Colonic mucosa (tissue), 4 donors: ENCODE measurements around the gene RER1. TPM values are rescaled to one million over a fixed set of nuclear protein-coding genes. Genes with fewer than 3 reads are reported as not detected.

Experiments
- DNase-seq: peaks from one replicate; pipeline ENCODE4 v3.0.0-alpha.2; 2020
- H3K27ac ChIP-seq: fragments of 200-600 bp; one replicate; pipeline ENCODE4 v1.8.0; 2021
- H3K27me3 ChIP-seq: fragments of 200-600 bp; one replicate; pipeline ENCODE4 v1.8.0; 2021
- H3K36me3 ChIP-seq: fragments of 200-600 bp; one replicate; pipeline ENCODE4 v1.8.0; 2021
- H3K4me1 ChIP-seq: fragments of 200-600 bp; one replicate; pipeline ENCODE4 v1.8.0; 2021; ENCODE audit warnings: mild to moderate bottlenecking
- H3K4me3 ChIP-seq: fragments of 200-600 bp; one replicate; pipeline ENCODE4 v1.8.0; 2021
- H3K9ac ChIP-seq, 2 donors: one replicate each; pipeline ENCODE4 v1.7.0; 2013; ENCODE audit warnings: control low read depth in 2 of 2, low read depth in 2 of 2, low read length in 2 of 2
- H3K9me3 ChIP-seq: fragments of 200-600 bp; one replicate; pipeline ENCODE4 v1.8.0; 2021
- CTCF ChIP-seq: fragments of 200-600 bp; IDR thresholded peaks from one replicate; pipeline ENCODE4 v1.8.0; 2022; ENCODE audit warnings: antibody characterized with exemption, mild to moderate bottlenecking
- intact Hi-C: fragments of 100-400 bp; cut with DNase I; formaldehyde crosslinking; loops from one replicate; pipeline ENCODE4 v1.14.1; 2022
- total RNA-seq, 2 donors: library from RNA; stranded (reverse); fragmentation: NEBNext Ultra II Directional in 1 of 2; extraction: Animal tissue kit (Norgen Biotek cat#: 25700) in 1 of 2; gene quantifications; one replicate each; pipeline ENCODE4 v1.2.1, GENCODE V29; 2021
- donor health status: healthy.
- donor health status: DM: no; HTN: no; CAD: no.
- donor health status: DM: no; HTN: no; CAD: no.

The RER1 gene
- 100 to 1,000 TPM; 190 to 216 TPM for total RNA-seq

- Histone ChIP-seq H3K27me3 (no peaks in the 10 kb centered on the region), H3K9me3 (no peaks in the 10 kb centered on the region), H3K4me3 (peak within 1 kb of the TSS; percentile 72), H3K36me3 (no peaks in the 10 kb centered on the region), H3K4me1 (peaks cover 23% of the 10 kb centered on the region), H3K9ac (peak within 1 kb of the TSS; percentile 88 to 94), H3K27ac (peak within 1 kb of the TSS; percentile 54)
- peak; percentile 99 for DNase-seq
- intact Hi-C loops, result no loop called here
- no peak for TF ChIP-seq CTCF
These were observed at the start of gene RER1, which contains the start of gene MORN1 for GRCh38 chr1:2391041-2391930. Gene RER1 (plus strand): TSS chr1:2391841. CDS start chr1:2395791, 3,950 bp downstream. Gene MORN1 (minus strand): TSS chr1:2391554. CDS start chr1:2391533, 21 bp downstream.

DNA sequence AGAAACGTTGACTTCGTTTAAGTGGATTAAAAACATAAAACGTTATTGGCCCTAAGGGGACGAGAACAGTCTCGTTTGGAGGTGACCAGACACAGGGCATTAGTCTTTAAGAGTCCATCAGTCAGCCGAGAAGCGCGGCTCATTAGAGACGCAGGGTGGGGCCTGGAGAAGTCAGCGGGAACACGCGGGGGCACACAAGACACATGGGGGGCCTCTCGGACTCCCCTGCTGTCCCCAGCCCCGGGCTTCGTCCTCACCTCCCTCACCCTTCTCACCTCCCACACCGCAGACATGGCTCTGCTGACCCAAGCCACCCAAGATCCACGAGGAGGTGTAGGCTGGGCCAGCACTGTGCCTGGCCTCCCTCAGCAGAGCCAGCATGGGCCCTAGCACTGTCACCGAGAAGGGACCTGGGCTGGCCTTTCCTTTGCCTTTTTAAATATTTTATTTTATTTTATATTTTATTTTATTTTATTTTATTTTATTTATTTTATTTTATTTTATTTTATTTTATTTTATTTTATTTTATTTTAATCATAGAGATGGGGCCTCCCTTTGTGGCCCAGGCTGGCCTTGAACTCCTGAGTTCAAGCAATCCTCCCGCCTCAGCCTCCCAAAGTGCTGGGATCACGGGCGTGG lies 49.1 kb upstream of the RER1 start:
- Histone ChIP-seq H3K4me1 (no peaks in the 10 kb centered on the region), H3K27me3 (no peaks in the 10 kb centered on the region), H3K27ac (no peak overlapping the region), H3K9me3 (no peaks in the 10 kb centered on the region), H3K4me3 (no peak overlapping the region), H3K9ac (no peak overlapping the region), H3K36me3 (no peaks in the 10 kb centered on the region)
- no peak for TF ChIP-seq CTCF
- intact Hi-C loops, result no loop called here
- DNase-seq, result no peak

DNA sequence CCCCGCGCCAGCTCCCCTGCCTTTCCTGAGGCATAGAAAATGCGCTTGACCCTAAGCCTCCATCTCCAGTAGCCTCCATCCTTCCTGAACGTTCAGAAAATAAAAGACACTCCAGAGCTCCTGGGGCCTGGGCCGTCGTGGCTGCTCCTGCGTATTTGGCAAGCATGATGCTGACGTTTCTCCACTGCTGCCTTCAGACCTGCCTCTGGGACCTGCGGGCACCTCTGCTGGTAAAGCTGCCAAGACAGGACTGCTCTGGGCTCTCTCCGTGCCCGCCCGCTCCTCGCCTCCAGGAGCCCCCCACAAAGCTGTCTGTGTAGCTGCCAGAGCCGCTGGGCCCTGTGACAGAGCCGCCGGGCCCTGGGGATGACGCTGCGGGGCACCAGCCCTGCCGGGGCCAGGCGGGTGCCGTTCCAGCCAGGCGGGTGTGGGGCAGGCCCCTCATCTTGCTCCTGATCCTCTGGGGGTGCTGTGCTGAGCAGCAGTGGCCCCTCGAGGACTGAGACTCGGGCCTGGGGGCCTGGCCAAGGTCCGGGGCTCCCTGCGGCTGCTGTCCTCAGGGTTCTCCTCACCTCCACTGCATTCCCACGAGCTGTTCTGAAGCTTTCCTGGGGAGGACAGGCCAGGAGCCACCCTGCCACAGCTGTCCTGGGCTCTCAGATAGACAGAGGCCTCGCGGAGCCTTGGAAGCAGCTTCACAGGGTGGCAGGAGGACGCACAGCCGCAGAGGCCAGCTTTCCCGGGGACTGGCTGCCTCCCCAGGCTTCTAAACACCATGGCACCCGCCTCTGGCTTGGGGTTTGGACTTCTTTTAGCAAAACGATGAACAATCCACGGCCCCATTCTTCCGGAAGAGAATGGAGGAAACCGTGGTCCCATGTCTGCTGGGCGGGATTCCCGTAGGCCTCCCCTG lies 48.4 kb upstream of the RER1 start:
- Histone ChIP-seq H3K4me3 (no peak overlapping the region), H3K27ac (no peak overlapping the region), H3K27me3 (no peaks in the 10 kb centered on the region), H3K4me1 (no peaks in the 10 kb centered on the region), H3K36me3 (no peaks in the 10 kb centered on the region), H3K9ac (no peak overlapping the region), H3K9me3 (no peaks in the 10 kb centered on the region)
- intact Hi-C loops, result no loop called here
- no peak for DNase-seq
- TF ChIP-seq CTCF, result no peak

DNA sequence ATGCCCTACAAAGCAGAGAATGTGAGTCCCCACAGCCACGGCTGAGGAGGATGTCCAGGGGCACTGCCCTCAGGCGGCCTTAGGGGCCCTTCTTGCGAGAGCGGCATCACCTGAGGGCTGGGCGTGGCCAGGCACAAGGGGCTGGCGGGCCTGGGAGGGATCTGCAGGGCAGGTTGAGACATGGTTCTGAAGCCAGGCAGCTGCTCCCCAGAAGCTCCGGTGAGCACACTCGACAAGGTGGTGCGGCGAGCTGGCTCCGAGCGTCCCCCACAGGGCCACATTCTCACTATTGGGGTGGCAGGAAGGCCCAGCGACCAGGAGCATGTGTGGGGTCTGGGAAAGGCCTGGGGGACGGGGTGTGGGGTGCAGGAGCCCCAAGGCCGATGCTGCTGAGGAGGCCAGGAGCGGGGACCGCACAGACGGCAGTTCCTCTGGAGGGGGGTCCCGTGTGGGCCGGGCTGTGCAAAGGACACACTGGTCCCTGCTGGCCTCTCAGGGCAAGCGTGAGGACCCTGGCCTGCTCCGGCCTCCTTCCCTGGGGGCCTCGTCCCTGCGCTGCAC lies 47.4 kb upstream of the RER1 start:
- Histone ChIP-seq H3K4me1 (no peaks in the 10 kb centered on the region), H3K27me3 (no peaks in the 10 kb centered on the region), H3K27ac (no peak overlapping the region), H3K36me3 (no peaks in the 10 kb centered on the region), H3K9ac (no peak overlapping the region), H3K4me3 (no peak overlapping the region), H3K9me3 (no peaks in the 10 kb centered on the region)
- no peak for DNase-seq
- TF ChIP-seq CTCF, result no peak
- intact Hi-C loops, result no loop called here
